Astrocyte (in vitro differentiated cells and primary cell): ENCODE results near the gene MORN1.

ENCODE experiments used
- EZH2 ChIP-seq: IDR thresholded peaks from 2 replicates; pipeline ENCODE4 v1.6.1; 2012; ENCODE audit warnings: mild to moderate bottlenecking, low read length, inconsistent platforms; ENCODE audit not compliant: insufficient read depth
- TF ChIP-seq, protein P1 (sequence below): IDR thresholded peaks from 2 replicates; pipeline ENCODE4 v1.5.1; 2011; ENCODE audit warnings: low read depth, mild to moderate bottlenecking, inconsistent platforms, low read length, moderate library complexity; ENCODE audit not compliant: insufficient read depth

DNA sequence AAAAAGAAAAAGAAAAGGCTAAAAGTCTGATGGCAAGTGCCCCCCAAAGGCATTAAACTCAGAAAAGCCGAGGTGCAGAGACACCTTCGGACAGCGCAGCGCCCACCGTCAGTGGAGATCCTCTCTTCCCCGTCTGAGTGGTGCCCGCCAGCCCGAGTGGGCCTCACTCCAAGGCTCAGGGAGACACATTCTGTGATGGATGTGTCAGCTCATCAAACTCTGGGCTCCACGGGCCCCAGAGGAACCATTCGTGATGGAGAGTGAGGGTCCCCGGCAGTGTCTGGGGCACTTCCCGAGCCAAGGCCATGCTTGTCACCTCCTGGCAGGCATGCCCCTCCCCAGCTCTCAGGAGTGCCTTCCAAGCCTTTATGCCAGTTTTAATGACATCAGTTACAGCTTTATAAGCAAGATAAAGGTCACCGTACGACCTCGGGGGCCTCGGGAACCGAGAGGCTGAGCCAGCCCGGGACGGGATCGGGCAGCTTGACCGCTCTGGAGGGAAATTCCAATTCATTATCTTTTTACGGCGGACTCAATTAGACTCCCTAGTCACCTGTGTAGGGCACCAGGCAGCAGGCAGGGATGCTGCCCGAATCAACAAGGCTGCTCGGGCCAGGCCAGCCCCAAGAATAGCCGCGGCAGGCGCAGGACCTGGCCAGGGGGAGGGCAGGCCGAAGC is 49.5 kb downstream of the MORN1 start:
- TF ChIP-seq, protein P1, sequence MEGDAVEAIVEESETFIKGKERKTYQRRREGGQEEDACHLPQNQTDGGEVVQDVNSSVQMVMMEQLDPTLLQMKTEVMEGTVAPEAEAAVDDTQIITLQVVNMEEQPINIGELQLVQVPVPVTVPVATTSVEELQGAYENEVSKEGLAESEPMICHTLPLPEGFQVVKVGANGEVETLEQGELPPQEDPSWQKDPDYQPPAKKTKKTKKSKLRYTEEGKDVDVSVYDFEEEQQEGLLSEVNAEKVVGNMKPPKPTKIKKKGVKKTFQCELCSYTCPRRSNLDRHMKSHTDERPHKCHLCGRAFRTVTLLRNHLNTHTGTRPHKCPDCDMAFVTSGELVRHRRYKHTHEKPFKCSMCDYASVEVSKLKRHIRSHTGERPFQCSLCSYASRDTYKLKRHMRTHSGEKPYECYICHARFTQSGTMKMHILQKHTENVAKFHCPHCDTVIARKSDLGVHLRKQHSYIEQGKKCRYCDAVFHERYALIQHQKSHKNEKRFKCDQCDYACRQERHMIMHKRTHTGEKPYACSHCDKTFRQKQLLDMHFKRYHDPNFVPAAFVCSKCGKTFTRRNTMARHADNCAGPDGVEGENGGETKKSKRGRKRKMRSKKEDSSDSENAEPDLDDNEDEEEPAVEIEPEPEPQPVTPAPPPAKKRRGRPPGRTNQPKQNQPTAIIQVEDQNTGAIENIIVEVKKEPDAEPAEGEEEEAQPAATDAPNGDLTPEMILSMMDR = no peak
- TF ChIP-seq EZH2 = no peak
